HAP-1 (cell line): ENCODE measurements around the gene PDE8A.

Experiments
- DNase-seq, 2 experiments: peaks; one replicate each; pipeline ENCODE4 v3.0.0-alpha.2; 2016 to 2020; ENCODE audit warnings: low spot score in 2 of 2
- H3K27me3 ChIP-seq: fragments of 250-450 bp; sonication (Bioruptor Pico); 2 replicates; pipeline ENCODE4 v1.5.1; 2020; ENCODE audit warnings: low read depth, mild to moderate bottlenecking, moderate library complexity
- H3K36me3 ChIP-seq: fragments of 250-450 bp; sonication (Bioruptor Pico); replicated peaks from 2 replicates; pipeline ENCODE4 v1.5.1; 2020; ENCODE audit warnings: mild to moderate bottlenecking
- H3K4me1 ChIP-seq: fragments of 250-450 bp; sonication (Bioruptor Pico); 2 replicates; pipeline ENCODE4 v1.5.1; 2020; ENCODE audit warnings: mild to moderate bottlenecking
- H3K4me3 ChIP-seq: fragments of 250-450 bp; sonication (Bioruptor Pico); 2 replicates; pipeline ENCODE4 v1.5.1; 2020; ENCODE audit warnings: mild to moderate bottlenecking, moderate library complexity
- H3K9me3 ChIP-seq: fragments of 250-450 bp; sonication (Bioruptor Pico); 2 replicates; pipeline ENCODE4 v1.5.1; 2020; ENCODE audit warnings: mild to moderate bottlenecking, moderate library complexity
- in situ Hi-C: fragments of 300-500 bp; cut with MboI; formaldehyde crosslinking; loops from 3 replicates; pipeline ENCODE4 v1.14.3; 2020; ENCODE audit warnings: low sequenced_read_pairs, inconsistent platforms, mixed read lengths

The PDE8A gene

GRCh38 chr15:85048430-85048829 lies 66.8 kb downstream of the PDE8A start:
- DNase-seq, result no peak
- no peaks in the 10 kb centered on the region for H3K36me3 ChIP-seq
- H3K4me3 ChIP-seq, result no peak overlapping the region
- H3K9me3 ChIP-seq, result peaks cover 4% of the 10 kb centered on the region; the same call in 1 of the 2 replicates
- H3K4me1 ChIP-seq, result peaks cover 8% of the 10 kb centered on the region
- no peaks in the 10 kb centered on the region for H3K27me3 ChIP-seq
- in situ Hi-C loops, result loop anchor here (10.0 kb wide), 1 partner anchor 454 kb away; no protein-coding TSS in a partner anchor

GRCh38 chr15:85049805-85050204 lies 68.1 kb downstream of the PDE8A start:
- Histone ChIP-seq H3K4me3 (no peak overlapping the region), H3K36me3 (no peaks in the 10 kb centered on the region), H3K4me1 (peaks cover 8% of the 10 kb centered on the region), H3K9me3 (peaks cover 4% of the 10 kb centered on the region; the same call in 1 of the 2 replicates), H3K27me3 (no peaks in the 10 kb centered on the region)
- in situ Hi-C loops, result loop anchor here (10.0 kb wide), 1 partner anchor 455 kb away; no protein-coding TSS in a partner anchor
- DNase-seq, result no peak

GRCh38 chr15:85059734-85060133 lies 78.1 kb downstream of the PDE8A start:
- Histone ChIP-seq H3K9me3 (peaks cover 16% of the 10 kb centered on the region), H3K36me3 (no peaks in the 10 kb centered on the region), H3K27me3 (no peaks in the 10 kb centered on the region), H3K4me3 (no peak overlapping the region), H3K4me1 (peaks cover 15% of the 10 kb centered on the region)
- DNase-seq, result no peak
- in situ Hi-C loops, result no loop called here

- H3K9me3 ChIP-seq, result peaks cover 12% of the 10 kb centered on the region
- H3K36me3 ChIP-seq, result peaks cover 6% of the 10 kb centered on the region; the same call in 1 of the 2 replicates
- no peaks in the 10 kb centered on the region for H3K27me3 ChIP-seq
- no peak overlapping the region for H3K4me3 ChIP-seq
- peaks cover 11% of the 10 kb centered on the region for H3K4me1 ChIP-seq
- in situ Hi-C loops, result no loop called here
- no peak for DNase-seq
Measured at GRCh38 chr15:85062560-85062959, 80.9 kb downstream of the PDE8A start.

GRCh38 chr15:85063088-85063487 lies 81.4 kb downstream of the PDE8A start:
- in situ Hi-C loops, result no loop called here
- Histone ChIP-seq H3K27me3 (no peaks in the 10 kb centered on the region), H3K4me1 (peaks cover 7% of the 10 kb centered on the region), H3K4me3 (no peak overlapping the region), H3K36me3 (peaks cover 9% of the 10 kb centered on the region; the same call in 1 of the 2 replicates), H3K9me3 (peaks cover 12% of the 10 kb centered on the region)
- no peak for DNase-seq

- Histone ChIP-seq H3K9me3 (peaks cover 12% of the 10 kb centered on the region), H3K4me1 (peaks cover 7% of the 10 kb centered on the region), H3K4me3 (no peak overlapping the region), H3K36me3 (peaks cover 9% of the 10 kb centered on the region; the same call in 1 of the 2 replicates), H3K27me3 (no peaks in the 10 kb centered on the region)
- in situ Hi-C loops, result no loop called here
- no peak for DNase-seq
Measured at GRCh38 chr15:85063522-85064079, 81.9 kb downstream of the PDE8A start.

- in situ Hi-C loops, result no loop called here
Measured at GRCh38 chr15:85064710-85065109, 83.1 kb downstream of the PDE8A start.

GRCh38 chr15:85071061-85071460 lies 89.4 kb downstream of the PDE8A start:
- H3K36me3 ChIP-seq, result peaks cover 22% of the 10 kb centered on the region
- H3K4me3 ChIP-seq, result no peak overlapping the region
- no peaks in the 10 kb centered on the region for H3K27me3 ChIP-seq
- H3K4me1 ChIP-seq, result no peaks in the 10 kb centered on the region
- DNase-seq, result no peak
- H3K9me3 ChIP-seq, result no peaks in the 10 kb centered on the region
- in situ Hi-C loops, result no loop called here

More at GRCh38 chr15:85064710-85065109, 83.1 kb downstream of the PDE8A start:
- peaks cover 7% of the 10 kb centered on the region for H3K4me1 ChIP-seq
- H3K36me3 ChIP-seq, result peaks cover 9% of the 10 kb centered on the region; the same call in 1 of the 2 replicates
- H3K4me3 ChIP-seq, result no peak overlapping the region
- H3K27me3 ChIP-seq, result no peaks in the 10 kb centered on the region
- peaks cover 12% of the 10 kb centered on the region for H3K9me3 ChIP-seq
- DNase-seq, result no peak

- in situ Hi-C loops, result no loop called here
- Histone ChIP-seq H3K36me3 (peaks cover 22% of the 10 kb centered on the region), H3K27me3 (no peaks in the 10 kb centered on the region), H3K4me3 (no peak overlapping the region), H3K9me3 (no peaks in the 10 kb centered on the region), H3K4me1 (no peaks in the 10 kb centered on the region)
- no peak for DNase-seq
Measured at GRCh38 chr15:85071504-85071903, 89.8 kb downstream of the PDE8A start.

GRCh38 chr15:85072917-85073316 lies 91.3 kb downstream of the PDE8A start:
- no peak overlapping the region for H3K4me3 ChIP-seq
- H3K9me3 ChIP-seq, result no peaks in the 10 kb centered on the region
- H3K4me1 ChIP-seq, result no peaks in the 10 kb centered on the region
- H3K27me3 ChIP-seq, result no peaks in the 10 kb centered on the region
- in situ Hi-C loops, result no loop called here
- H3K36me3 ChIP-seq, result peaks cover 13% of the 10 kb centered on the region
- no peak for DNase-seq

- Histone ChIP-seq H3K36me3 (peaks cover 13% of the 10 kb centered on the region), H3K4me1 (no peaks in the 10 kb centered on the region), H3K9me3 (no peaks in the 10 kb centered on the region), H3K4me3 (no peak overlapping the region), H3K27me3 (no peaks in the 10 kb centered on the region)
- no peak for DNase-seq
- in situ Hi-C loops, result no loop called here
Measured at GRCh38 chr15:85073556-85074194, 92.0 kb downstream of the PDE8A start.

GRCh38 chr15:85086855-85087254 lies 105.2 kb downstream of the PDE8A start:
- DNase-seq, result no peak
- H3K9me3 ChIP-seq, result no peaks in the 10 kb centered on the region
- in situ Hi-C loops, result no loop called here
- no peak overlapping the region for H3K4me3 ChIP-seq
- H3K36me3 ChIP-seq, result peaks cover 46% of the 10 kb centered on the region
- no peaks in the 10 kb centered on the region for H3K4me1 ChIP-seq
- no peaks in the 10 kb centered on the region for H3K27me3 ChIP-seq

GRCh38 chr15:85088300-85088699 lies 106.6 kb downstream of the PDE8A start:
- no peak for DNase-seq
- no peaks in the 10 kb centered on the region for H3K27me3 ChIP-seq
- peaks cover 50% of the 10 kb centered on the region for H3K36me3 ChIP-seq
- H3K4me1 ChIP-seq, result no peaks in the 10 kb centered on the region
- no peak overlapping the region for H3K4me3 ChIP-seq
- H3K9me3 ChIP-seq, result no peaks in the 10 kb centered on the region
- in situ Hi-C loops, result no loop called here

- in situ Hi-C loops, result no loop called here
- Histone ChIP-seq H3K36me3 (peaks cover 48% of the 10 kb centered on the region), H3K4me1 (no peaks in the 10 kb centered on the region), H3K9me3 (no peaks in the 10 kb centered on the region), H3K27me3 (no peaks in the 10 kb centered on the region), H3K4me3 (no peak overlapping the region)
- no peak for DNase-seq
Measured at GRCh38 chr15:85089929-85090597, 108.4 kb downstream of the PDE8A start.
